Upper lobe of right lung (tissue), 1 donor: ENCODE results near the gene TBC1D9. TPM values are rescaled to one million over a fixed set of nuclear protein-coding genes. Genes with fewer than 3 reads are reported as not detected.

Experiments used
- ATAC-seq: fragments of 200-7000 bp; cut with Tn5 transposase; one replicate; pipeline ENCODE4 v1.9.1; 2020; ENCODE audit warnings: mild to moderate bottlenecking, moderate library complexity
- DNase-seq: peaks from one replicate; pipeline ENCODE4 v3.0.0-alpha.2; 2020
- H3K27ac ChIP-seq: fragments of 200-600 bp; one replicate; pipeline ENCODE4 v1.8.0; 2022
- H3K27me3 ChIP-seq: fragments of 200-600 bp; one replicate; pipeline ENCODE4 v1.8.0; 2022; ENCODE audit warnings: mild to moderate bottlenecking
- H3K36me3 ChIP-seq: fragments of 200-600 bp; one replicate; pipeline ENCODE4 v1.8.0; 2022
- H3K4me1 ChIP-seq: fragments of 200-600 bp; one replicate; pipeline ENCODE4 v1.8.0; 2022
- H3K4me3 ChIP-seq: fragments of 200-600 bp; one replicate; pipeline ENCODE4 v1.8.0; 2022; ENCODE audit warnings: mild to moderate bottlenecking
- H3K9me3 ChIP-seq: fragments of 200-600 bp; one replicate; pipeline ENCODE4 v1.8.0; 2022
- CTCF ChIP-seq: fragments of 200-600 bp; IDR thresholded peaks from one replicate; pipeline ENCODE4 v1.8.0; 2022; ENCODE audit warnings: antibody characterized with exemption
- intact Hi-C: fragments of 100-400 bp; cut with DNase I; formaldehyde crosslinking; loops from one replicate; pipeline ENCODE4 v1.11.0; 2022
- long read RNA-seq: library from polyadenylated mRNA; unstranded; transcript quantifications from one replicate; pipeline ENCODE4 v2.0.0, GENCODE V29; 2021
- total RNA-seq: library from RNA; stranded (reverse); fragmentation: NEBNext Ultra II Directional; extraction: Animal tissue kit (Norgen Biotek cat#: 25700); gene quantifications from one replicate; pipeline ENCODE4 v1.2.1, GENCODE V29; 2021
- donor health status: DM: no; HTN: yes; CAD: no; lungs with severe emphysema.

The TBC1D9 gene
- total RNA-seq: 39.5 TPM
- long read RNA-seq, full-length matches to known transcripts: 46 of 77 reads
- long read RNA-seq, partial matches to known transcripts: 28 of 77 reads
- long read RNA-seq, other reads (novel, unspliced or antisense): 3 of 77 reads

GRCh38 chr4:140756319-140757231, at the start of gene TBC1D9:
TSS of gene TBC1D9 (minus strand) at chr4:140756385. CDS start at chr4:140756045, 340 bp downstream.
- Histone ChIP-seq H3K27me3 (no peaks in the 10 kb centered on the region), H3K9me3 (no peaks in the 10 kb centered on the region), H3K4me3 (peak within 1 kb of the TSS; percentile 79), H3K36me3 (no peaks in the 10 kb centered on the region), H3K27ac (peak within 1 kb of the TSS; percentile 99), H3K4me1 (peaks cover 3% of the 10 kb centered on the region)
- no peak for TF ChIP-seq CTCF
- peak; percentile 92 for DNase-seq
- peak; percentile 86 for ATAC-seq
- intact Hi-C loops: no loop called here

GRCh38 chr4:140805293-140805692, 49.1 kb upstream of the TBC1D9 start:
- TF ChIP-seq CTCF: no peak
- no peak overlapping the region for H3K4me3 ChIP-seq
- intact Hi-C loops: no loop called here

GRCh38 chr4:140802591-140802990, 46.4 kb upstream of the TBC1D9 start:
- no peak overlapping the region for H3K27ac ChIP-seq
- H3K4me1 ChIP-seq: peaks cover 3% of the 10 kb centered on the region
- no peak for ATAC-seq
- H3K36me3 ChIP-seq: no peaks in the 10 kb centered on the region
- intact Hi-C loops: no loop called here
- DNase-seq: no peak
- H3K9me3 ChIP-seq: no peaks in the 10 kb centered on the region
- TF ChIP-seq CTCF: no peak
- H3K4me3 ChIP-seq: no peak overlapping the region
- H3K27me3 ChIP-seq: no peaks in the 10 kb centered on the region

More at GRCh38 chr4:140805293-140805692, 49.1 kb upstream of the TBC1D9 start:
- H3K27ac ChIP-seq: no peak overlapping the region
- DNase-seq: no peak
- no peaks in the 10 kb centered on the region for H3K36me3 ChIP-seq
- ATAC-seq: no peak
- no peaks in the 10 kb centered on the region for H3K27me3 ChIP-seq
- no peaks in the 10 kb centered on the region for H3K9me3 ChIP-seq
- peaks cover 20% of the 10 kb centered on the region for H3K4me1 ChIP-seq

GRCh38 chr4:140800666-140801065, 44.5 kb upstream of the TBC1D9 start:
- ATAC-seq (peak; percentile 77), DNase-seq (no peak)
- Histone ChIP-seq H3K36me3 (no peaks in the 10 kb centered on the region), H3K9me3 (no peaks in the 10 kb centered on the region), H3K4me1 (no peaks in the 10 kb centered on the region), H3K4me3 (no peak overlapping the region), H3K27me3 (no peaks in the 10 kb centered on the region), H3K27ac (no peak overlapping the region)
- intact Hi-C loops: no loop called here
- TF ChIP-seq CTCF: no peak

GRCh38 chr4:140799686-140800225, 43.6 kb upstream of the TBC1D9 start:
- DNase-seq: no peak
- Histone ChIP-seq H3K4me1 (no peaks in the 10 kb centered on the region), H3K4me3 (no peak overlapping the region), H3K27me3 (no peaks in the 10 kb centered on the region), H3K36me3 (no peaks in the 10 kb centered on the region), H3K27ac (no peak overlapping the region), H3K9me3 (no peaks in the 10 kb centered on the region)
- intact Hi-C loops: no loop called here
- ATAC-seq: no peak
- no peak for TF ChIP-seq CTCF
